ENCODE measurements around the gene ARHGEF35.

The ARHGEF35 gene

DNA sequence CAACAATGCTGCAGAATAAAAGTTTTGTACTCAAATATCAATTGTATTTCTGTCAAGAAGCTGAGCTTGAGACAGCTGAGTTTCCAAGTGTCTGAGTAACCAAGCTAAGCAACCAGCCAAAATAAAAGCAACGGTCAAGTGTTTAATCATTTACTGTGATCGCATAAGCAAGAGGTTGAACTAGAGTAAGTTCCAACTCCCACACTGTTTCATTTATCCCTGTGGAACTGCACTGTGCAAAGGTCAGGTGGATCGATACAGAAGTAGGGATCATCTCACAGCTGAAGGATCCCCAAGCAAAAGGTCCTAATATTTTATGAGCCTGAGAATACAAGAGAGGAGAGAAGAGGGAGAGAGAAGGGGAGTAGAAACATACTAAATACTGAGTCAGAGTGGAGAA, 51.2 kb downstream of the ARHGEF35 start:
- H3K4me3 ChIP-seq (ENCODE audit: low read length): no peak overlapping the region
- DNase-seq (ENCODE audit: low read depth): no peak
- TF ChIP-seq, protein P1, sequence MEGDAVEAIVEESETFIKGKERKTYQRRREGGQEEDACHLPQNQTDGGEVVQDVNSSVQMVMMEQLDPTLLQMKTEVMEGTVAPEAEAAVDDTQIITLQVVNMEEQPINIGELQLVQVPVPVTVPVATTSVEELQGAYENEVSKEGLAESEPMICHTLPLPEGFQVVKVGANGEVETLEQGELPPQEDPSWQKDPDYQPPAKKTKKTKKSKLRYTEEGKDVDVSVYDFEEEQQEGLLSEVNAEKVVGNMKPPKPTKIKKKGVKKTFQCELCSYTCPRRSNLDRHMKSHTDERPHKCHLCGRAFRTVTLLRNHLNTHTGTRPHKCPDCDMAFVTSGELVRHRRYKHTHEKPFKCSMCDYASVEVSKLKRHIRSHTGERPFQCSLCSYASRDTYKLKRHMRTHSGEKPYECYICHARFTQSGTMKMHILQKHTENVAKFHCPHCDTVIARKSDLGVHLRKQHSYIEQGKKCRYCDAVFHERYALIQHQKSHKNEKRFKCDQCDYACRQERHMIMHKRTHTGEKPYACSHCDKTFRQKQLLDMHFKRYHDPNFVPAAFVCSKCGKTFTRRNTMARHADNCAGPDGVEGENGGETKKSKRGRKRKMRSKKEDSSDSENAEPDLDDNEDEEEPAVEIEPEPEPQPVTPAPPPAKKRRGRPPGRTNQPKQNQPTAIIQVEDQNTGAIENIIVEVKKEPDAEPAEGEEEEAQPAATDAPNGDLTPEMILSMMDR (conservative IDR thresholded peaks at IDR 0.05; ENCODE audit: low read depth, low read length): no peak

DNA sequence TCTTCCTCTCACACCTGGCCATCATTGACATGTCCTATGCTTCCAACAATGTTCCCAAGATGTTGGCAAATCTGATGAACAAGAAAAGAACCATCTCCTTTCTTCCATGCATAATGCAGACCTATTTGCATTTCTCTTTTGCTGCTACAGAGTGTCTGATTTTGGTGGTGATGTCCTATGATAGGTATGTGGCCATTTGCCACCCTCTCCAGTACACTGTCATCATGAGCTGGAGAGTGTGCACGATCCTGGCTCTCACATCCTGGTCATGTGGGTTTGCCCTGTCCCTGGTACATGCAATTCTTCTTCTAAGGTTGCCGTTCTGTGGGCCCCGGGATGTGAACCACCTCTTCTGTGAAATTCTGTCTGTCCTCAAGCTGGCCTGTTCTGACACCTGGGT, 53.4 kb downstream of the ARHGEF35 start:
- TF ChIP-seq, protein P1 (conservative IDR thresholded peaks at IDR 0.05; ENCODE audit: low read depth, low read length): no peak
- no peak for DNase-seq (ENCODE audit: low read depth)
- no peak overlapping the region for H3K4me3 ChIP-seq (ENCODE audit: low read length)

DNA sequence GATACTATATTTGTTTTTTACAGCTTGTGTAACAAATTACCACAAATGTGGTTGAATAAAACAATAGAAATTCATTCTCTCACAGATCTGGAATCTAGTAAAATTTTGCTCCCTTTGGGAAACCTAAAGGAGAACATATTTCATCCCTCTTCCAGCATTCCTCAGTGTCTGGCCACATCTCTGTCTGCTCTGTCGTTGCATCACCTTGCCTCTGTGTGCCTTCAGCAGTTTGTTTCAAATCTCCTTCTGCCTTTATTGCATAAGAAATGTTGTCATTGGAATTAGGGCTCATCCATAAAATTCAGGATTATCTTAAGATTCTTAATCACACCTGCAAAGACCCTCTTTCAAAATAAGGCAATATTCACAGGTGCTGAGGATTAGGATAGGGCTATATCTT, 58.1 kb downstream of the ARHGEF35 start:
- no peak for DNase-seq (ENCODE audit: low read depth)
- TF ChIP-seq, protein P1 (conservative IDR thresholded peaks at IDR 0.05; ENCODE audit: low read depth, low read length): no peak
- H3K4me3 ChIP-seq (ENCODE audit: low read length): no peak overlapping the region
